HCEC 1CT (cell line): ENCODE results near the gene C3.

Experiments
- DNase-seq: peaks from one replicate; pipeline ENCODE4 v3.0.0-alpha.2; 2017

The C3 gene

DNA sequence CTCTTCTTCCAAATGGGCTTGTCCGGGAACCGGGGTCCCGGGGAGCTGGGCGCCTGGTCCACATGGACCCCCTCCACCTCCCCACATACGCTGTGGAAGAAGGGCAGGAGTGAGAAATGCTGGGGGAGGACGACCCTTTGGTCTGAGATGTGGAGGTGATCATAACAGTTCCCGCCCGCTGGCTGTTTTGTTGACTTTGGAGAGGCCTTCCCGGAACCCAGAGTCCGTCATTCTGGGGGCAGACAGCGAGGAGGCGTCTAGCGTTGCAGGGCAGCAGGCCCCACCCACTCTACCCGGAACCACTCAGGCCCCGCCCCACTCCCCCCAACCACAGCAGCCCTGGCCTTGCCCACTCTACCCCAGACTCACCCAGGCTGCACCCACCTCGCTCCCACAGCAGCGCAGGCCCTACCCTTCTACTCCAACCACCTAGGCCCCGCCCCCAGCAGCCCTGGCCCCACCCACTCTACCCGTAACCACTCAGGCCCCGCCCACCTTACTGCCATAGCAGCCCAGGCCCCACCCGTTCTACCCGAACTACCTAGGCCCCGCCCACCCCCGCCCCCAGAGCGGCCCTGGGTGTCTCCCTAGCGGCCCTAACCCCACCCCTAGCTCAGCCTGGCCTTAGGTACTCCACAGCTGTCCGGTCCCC lies 9.8 kb upstream of the C3 start:
- no peak for DNase-seq

DNA sequence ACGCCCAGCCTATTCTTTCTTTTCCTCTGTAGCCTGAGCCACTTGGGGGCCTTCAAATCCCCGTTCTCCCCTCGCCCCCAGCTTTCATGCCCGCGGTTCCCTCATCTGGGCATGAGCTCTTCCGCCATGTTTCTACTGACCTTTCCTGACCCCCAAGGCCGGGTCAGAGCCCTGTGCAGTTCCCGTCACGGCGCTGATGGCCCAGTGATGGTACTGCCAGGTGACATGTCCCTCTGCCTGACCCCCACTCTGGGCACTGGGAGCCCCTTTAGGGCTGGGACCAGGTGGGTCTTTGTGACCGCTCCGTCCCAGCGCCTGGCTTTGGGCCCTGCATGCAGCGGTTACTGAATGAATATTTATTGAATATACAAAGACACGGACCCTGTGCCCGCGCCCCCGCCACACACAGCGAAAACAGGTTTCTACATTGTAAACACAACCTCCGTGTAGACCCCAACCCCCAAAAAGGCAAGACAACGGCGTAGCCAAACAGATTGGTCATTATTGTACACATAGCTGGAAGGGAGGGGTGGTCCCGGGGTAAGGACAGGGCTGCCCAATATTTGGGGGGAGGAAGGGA lies 9.2 kb upstream of the C3 start:
- no peak for DNase-seq

DNA sequence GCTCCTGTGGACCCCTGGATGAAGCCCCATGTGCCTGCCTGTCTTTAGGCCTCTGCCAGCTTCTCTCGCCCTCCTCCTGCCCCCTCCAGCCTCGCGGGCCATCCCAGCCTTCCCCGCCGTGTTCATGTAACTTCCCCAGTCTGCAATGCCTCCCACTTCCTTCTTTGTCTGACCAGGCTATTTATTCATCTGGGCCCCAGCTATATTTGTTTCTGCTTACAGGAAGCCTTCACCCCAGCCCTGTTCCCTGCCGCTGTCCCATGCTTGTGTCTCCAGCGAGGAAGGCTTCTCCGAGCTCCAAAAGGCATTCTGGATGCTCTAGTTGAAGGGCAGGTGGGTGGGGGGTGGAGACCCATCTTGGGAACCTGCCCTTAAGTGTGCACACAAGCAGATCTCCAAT lies 7.9 kb upstream of the C3 start:
- no peak for DNase-seq

DNA sequence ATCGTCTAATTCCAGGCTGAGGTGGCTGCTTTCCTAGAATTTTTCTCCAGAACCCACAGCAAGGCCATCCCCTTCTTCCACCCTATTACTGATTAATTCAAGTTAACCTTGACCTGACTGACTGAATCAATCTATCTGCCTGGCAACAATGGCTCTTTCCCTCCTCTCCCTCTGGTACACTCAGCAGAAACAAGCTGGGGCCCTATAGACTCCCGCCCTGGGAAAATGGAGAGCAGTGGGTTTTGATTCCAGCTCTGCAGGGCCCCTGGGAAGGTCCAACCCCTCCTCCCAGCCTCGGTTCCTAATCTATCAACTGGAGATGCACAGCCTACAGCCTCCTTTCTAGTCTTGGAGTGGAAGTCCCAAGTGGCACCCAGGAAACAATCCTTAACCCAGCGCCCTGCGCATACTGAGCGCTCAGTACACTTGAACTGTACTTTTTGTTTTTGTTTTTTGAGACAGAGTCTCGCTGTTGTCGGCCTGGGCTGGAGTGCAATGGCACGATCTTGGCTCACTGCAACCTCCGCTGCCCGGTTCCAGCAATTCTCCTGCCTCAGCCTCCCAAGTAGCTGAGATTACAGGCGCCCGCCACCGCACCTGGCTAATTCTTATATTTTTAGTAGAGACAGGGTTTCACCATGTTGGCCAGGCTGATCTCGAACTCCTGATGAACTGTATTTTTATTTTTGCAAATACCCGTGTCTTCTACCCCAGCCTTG lies 5.2 kb upstream of the C3 start:
- DNase-seq, result no peak

DNA sequence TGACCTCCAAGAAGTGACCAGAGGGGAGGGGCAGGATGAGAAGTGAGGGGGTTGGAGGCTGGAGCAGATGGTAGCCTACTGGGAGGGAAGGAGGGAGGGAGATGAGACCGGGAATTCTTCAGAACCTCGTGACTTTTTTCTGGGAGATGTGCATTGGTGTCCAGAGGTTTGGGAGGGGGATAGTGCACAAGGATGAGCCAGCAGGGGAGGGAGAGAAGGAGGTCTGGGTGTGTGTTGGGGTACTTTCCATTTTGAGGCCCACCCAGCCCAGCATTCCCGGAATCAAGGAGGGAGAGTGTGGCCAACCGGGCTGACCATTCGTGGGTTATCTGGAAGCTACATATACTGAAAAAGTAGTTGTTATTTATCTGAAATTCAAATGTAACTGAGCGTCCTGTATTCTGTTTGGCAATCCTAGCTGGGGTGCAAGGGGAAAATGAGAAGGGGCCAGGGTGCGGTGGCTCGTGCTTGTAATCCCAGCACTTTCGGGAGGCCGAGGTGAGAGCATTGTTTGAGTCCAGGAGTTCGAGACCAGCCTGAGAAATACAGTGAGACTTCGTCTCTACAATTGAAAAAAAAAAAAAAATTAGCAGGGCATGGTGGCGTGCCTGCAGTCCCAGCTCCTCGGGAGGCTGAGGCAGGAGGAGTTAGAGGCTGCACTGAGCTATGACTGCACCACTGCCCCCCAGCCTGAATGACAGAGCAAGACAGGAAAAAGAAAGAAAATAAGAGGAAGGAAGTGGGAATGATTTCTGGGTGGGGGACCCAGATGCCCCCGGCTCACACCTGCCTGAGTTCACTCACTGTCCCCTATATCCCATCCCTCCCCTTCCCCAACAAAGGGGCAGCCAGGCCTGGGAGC lies 4.4 kb upstream of the C3 start:
- no peak for DNase-seq

DNA sequence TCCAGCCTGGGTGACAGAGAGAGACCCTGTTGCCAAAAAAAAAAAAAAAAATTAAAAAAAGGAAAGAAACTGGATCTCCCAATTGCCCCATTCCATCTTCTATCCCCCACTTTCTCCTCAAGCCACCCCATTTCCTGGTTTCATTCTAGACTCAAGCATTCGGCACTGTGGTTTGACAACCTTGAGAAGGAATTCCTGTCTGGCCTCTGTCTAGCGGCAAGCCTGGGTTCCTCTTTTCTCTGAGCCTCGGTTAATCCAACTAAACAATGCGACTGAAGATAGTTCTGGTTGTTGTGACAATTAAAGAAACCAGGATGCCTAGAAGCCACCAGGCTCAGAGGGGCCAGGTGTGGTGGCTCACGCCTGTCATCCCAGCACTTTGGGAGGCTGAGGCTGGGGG lies 3.3 kb upstream of the C3 start:
- no peak for DNase-seq

DNA sequence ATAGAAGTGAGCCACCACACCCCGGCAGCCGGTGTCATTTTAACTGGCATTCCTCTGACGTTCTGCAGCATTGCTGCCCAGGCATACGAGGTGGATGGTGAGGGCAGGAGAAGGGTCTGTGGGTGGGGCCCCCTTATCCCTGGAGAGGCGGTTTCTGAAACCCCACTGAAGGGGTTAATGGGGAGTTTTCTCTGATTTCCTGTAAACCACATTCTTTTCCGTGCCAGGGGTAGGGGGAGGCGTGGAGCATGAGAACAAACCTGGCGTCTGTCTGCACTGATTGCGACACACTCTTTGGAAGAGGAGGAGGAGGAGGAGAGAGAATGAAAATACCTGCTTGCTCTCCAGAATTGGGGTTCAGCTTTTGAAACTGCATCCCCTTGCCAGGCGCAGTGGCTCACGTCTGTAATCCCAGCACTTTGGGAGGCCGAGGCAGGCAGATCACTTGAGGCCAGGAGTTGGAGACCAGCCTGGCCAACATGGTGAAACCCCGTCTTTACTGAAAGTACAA lies 2.7 kb upstream of the C3 start:
- no peak for DNase-seq

DNA sequence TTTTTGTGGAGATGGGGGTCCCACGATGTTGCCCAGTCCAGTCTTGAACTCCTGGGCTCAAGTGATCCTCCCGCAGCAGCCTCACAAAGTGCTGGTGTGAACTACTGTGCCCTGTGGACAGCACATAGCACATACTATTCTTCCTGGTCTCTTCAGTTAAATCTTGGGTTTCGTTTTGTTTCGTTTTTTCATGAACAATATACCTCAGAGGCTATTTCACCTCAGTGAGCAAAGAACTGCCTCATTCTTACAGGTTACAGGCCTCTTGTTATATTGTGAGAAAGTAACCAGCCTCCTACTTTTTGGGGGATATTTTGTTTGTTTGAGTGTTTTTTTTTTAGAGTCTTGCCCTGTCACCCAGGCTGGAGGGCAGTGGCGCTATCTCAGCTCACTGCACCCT lies 1.3 kb upstream of the C3 start:
- DNase-seq, result no peak

DNA sequence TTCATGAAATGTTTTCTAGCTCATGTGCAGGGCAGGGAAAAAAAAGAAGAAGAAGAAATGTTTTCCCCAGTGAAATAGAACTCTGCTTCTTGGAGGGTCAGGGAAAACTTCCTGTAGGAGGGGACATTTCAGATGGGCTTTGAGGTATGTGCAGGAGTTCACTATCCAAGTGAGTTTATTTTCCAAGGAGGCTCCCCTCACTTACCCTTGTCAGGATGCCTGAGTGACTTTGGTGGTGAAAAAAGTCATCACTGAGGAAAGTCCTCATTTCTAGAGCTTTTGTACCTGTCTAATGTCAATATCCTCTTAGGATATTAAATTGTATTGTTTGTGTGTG lies 656 bp upstream of the C3 start:
- DNase-seq, result no peak

DNA sequence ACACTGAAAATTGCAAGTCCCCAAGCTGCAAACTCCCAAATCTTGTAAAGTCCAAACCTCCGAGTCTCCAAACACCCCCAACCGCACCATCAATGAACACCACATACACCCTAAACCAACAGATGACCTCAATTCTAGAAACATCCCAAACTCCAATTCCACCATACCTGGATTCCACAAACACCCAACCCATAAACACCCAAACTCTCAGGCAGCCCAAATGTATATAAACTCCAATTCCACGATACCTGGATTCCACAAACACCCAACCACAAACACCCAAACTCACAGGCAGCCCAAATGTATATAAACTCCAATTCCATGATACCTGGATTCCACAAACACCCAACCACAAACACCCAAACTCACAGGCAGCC lies 470 bp downstream of the C3 start:
- DNase-seq, result no peak

DNA sequence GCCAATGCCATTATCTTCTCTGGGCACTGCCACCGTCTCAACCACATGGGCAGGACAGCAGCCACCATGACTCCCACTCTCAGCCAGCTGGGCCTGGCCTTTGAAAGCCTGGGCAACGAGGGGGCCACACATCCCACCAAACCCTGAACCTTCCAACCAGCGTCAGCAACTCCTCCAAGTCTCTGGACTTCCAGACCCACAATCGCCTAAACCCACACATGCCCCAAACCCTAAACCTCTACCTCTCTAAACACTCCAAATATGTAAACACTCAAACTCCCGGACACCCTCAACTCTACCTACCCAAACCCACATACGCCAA lies 949 bp downstream of the C3 start:
- DNase-seq, result no peak

DNA sequence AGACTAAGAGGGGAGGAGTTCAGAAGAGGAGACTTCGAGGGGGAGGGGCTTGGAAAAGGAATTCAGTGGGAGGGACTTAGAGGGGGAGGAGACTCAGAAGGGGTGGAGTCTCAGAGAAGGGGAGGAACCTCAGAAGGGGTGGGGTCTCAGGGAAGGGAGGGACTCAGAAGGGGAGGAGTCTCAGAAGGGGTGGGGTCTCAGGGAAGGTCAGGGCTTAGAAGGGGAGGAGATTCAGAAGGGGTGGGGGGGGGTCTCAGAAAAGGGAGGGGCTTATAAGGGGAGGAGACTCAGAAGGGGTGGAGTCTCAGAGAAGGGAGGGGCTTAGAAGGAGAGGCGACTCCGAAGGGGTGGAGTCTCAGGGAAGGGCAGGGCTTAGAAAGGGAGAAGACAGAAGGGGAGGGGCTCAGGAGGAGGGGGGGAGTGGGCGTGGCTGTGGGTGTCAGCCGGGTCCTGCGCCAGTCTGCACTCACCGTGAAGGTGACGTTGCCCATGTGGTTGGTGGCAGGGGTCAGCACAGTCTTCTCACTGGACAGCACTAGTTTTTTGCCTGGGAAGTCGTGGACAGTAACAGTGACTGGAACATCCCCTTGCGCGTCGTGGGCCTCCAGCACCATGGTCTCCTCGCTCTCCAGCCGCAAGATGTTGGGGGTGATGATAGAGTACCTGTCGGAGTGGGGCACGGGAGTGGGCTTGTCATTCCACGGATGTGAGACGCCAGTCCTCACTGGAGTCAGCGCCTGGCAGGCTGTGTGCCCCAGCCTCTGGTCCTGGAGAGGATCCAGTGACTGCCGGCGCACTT lies 1.5 kb downstream of the C3 start:
- DNase-seq, result no peak

DNA sequence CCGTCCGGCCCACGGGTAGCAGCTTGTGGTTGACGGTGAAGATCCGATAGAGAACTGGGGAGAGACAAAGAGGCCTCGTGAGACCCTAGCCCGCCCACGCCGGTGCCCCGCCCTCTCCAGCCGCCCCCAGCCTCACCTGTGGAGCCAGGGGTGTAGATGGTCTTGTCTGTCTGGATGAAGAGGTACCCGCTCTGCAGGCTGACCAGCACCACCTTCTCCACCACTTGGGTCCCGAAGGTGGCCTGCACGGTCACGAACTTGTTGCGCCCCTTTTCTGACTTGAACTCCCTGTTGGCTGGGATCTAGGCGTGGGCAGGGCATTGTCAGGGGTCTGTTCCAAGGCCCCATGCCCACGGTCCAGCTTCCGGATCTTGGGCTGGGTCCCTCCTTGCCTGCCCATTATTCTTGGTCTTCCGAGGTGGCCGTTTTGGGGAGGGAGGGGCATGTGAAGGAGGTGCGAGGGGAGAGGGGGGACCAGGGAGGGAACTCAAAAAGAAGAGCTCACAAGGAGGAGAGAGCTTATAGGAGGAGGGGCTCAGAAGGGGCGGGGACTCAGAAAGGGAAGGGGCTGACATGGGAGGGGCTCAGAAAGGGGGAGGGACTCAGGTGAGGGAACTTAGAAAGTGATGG lies 2.2 kb downstream of the C3 start:
- DNase-seq, result no peak

DNA sequence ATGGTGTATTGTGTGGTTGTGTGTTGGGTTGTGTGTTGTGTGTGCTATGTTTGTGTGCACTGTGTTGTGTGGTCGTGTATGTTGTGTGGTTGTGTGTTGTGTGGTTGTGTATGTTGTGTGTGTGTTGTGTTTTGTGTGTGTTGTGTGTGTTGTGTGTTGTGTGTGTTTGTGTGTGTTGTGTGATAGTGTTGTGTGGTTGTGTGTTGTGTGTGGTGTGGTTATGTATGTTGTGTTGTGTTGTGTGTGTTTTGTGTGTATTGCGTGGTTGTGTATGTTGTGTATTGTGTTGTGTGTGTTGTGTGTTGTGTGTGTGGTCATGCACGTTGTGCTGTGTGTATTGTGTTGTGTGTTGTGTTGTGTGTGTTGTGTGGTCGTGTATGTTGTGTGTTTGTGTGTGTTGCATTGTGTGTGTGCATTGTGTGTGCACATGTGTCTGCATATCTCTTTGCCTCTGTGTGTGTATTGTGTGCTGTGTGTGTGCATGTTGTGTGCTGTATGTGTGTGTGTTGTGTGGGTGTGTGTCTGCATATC lies 2.9 kb downstream of the C3 start:
- DNase-seq, result no peak

DNA sequence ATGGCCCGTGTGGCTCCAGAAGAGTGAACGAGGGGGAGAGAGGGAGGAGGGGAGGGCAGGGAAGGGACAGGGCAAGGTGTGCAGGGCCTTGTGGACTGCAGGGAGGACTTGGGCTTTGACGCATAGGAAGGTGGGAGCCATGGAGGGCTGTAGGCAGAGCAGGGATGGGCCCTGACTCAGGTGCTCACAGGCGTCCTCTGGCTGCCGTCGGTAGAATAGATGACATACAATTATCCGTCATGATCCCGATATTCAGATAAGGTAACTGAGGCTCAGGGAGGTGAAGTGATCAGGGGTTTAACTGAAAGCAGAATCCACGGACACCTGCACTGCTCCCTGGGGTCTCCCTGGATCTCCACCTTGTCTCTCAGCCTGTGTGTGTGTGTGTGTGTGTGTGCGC lies 3.4 kb downstream of the C3 start:
- DNase-seq, result no peak

DNA sequence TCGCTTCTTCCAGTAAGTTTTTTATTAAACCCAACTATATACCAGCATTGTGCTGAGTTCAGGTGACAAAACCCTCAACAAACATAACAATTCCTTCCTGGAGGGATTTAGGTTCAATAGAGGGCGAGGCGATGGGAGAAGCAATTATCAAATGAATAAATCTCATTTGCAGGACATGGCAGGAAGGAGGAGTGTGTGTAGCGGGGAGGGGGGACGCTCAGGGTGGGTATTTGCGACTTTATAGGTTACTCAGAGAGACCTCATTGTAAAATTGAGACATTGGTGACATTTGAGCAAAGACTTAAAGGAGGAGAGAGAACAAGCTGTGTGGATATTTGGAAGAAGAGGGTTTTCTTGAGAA lies 3.9 kb downstream of the C3 start:
- DNase-seq, result no peak

DNA sequence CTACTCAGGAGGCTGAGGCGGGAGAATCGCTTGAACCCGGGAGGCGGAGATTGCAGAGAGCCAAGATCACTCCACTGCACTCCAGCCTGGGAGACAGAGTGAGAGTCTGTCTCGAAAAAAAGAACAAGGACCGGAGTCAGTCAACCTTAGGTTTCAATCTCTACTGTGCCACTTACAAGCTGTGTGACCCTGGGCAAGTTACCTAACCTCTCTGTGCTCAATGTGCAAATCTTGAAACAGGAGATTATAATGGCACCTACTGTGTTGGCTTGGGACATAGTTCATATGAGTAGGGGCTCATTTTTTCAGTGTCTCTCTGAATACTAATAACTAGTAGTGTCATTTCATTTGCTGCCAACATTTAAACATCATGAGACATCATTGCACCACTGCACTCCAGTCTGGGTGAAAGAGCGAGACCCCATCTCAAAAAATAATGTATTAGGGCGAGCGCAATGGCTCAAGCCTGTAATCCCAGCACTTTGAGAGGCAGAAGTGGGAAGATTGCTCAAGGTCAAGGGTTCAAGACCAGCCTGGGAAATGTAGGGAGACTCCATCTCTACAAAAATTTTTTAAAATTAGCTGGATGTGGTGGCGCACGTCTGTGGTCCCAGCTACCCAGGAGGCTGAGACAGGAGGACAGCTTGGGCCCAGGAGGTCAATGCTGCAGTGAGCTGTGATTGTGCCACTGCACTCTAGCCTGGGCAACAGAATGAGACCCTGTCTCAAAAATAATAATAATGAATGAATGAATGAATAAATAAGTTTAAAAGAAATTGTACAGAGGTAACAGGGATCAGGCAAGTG lies 5.5 kb downstream of the C3 start:
- DNase-seq, result no peak

DNA sequence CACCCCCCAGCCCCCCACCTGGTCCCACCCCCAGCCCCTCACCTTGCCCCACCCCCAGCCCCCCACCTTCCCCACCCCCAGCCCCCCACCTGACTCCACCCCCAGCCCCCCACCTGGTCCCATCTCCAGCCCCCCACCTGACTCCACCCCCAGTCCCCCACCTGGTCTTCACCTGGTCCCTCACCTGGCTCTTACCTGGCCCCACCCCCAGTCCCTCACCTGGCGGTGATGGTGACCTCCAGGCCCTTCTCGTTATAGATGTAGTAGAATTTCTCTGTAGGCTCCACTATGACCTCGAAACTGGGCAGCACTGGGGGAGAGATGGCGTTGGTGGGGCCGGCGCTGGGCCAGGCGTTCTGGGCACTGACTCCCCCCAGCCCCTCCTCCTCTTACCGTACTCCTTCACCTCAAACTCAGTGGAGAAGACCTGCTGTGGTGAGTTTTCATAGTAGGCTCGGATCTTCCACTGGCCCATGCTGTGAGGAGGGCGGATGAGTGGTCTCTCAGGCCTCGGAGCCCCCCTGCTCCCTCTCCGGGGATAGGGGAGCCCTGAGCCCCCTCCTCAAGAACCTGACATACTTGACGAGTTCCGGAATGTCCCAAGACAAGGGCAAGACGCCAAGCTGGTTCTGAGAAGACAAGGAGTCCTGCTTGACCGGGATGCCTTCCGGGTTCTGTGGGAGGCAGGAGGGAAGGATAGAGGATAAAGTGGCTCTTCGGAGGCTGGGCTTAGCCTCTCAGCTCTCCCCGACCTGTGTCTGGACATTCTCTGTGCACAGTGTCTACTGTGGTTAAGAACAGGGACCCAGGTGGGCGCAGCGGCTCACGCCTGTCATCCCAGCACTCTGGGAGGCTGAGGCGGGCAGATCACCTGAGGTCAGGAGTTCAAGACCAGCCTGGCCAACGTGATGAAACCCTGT lies 6.4 kb downstream of the C3 start:
- no peak for DNase-seq

DNA sequence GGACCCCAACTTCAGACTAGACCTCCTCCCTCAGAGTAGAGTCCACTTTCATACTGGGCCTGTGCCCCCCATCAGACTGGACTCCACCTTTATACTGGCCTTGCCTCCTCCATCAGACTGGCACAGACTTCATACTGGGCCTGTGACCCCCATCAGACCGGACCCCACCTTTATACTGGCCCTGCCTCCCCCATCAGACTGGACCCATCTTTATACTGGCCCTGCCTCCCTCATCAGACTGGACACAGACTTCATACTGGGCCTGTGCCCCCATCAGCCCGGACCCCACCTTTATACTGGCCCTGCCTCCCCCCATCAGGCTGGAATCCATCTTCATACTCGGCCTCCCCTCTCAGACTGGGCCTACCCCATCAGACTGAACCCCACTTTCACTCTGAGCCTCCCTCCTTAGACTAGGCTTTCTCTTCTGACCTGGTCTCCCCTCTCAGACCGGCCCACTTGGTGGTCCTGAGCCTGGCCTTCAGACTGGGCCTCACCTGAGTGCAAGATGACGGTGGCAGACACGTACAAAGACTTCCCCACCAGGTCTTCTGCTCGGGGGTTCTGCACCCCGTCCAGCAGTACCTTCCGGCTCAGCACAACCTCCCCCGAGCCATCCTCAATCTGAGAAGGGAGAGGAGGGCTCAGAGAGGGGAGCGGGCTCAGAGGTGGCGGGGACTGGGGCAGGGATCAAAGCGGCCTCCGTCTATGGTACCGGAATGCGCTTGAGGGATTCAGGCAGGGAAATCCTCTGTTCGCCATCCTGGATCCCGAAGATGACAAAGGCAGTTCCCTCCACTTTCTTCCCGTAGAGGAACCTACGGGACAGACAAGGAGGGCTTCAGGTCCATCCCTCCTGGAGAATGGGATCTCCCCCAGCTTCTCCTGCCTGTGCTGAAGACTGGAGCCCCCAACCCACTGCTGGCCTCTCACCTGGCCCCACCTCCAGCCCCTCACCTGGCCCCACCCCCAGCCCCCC lies 7.5 kb downstream of the C3 start:
- no peak for DNase-seq
